ENCODE measurements around the gene CHEK1. TPM values are rescaled to one million over a fixed set of nuclear protein-coding genes. Genes with fewer than 3 reads are reported as not detected.

The CHEK1 gene
- total RNA-seq, 2 donors from 2014 or later: 103 to 123 TPM

DNA sequence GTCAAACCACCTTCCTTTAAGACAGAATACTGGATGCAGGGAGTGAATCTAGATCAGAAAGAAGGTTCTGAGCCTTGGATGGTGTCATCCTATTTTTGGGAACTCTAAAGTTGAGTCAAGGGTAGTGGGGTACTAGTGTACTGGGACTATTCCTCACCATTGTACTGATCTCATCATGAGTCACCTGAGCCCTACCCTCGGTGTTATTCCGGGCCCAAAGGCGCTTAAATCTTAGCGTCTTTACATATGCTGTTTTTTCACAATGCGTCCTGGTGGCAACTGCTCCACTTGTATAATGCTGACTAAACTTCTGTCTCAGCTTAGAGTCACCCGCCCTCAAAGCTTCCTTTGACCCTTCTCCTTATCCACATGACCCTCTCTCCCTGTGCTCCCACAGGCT, 95.8 kb downstream of the CHEK1 start:
- H3K9me3 Mint-ChIP-seq: peaks cover 19% of the 10 kb centered on the region
- no peak overlapping the region for H3K4me3 ChIP-seq (ENCODE audit: low read length)
- H3K27me3 Mint-ChIP-seq (ENCODE audit: insufficient read depth): peaks cover 10% of the 10 kb centered on the region
- H3K9ac ChIP-seq (ENCODE audit: extremely low read depth, low read length, poor library complexity, severe bottlenecking): no peak overlapping the region
- H3K36me3 ChIP-seq (ENCODE audit: control insufficient read depth, insufficient read depth, low read length): no peaks in the 10 kb centered on the region
- H3K4me3 Mint-ChIP-seq: no peak overlapping the region
- no peaks in the 10 kb centered on the region for H3K27me3 ChIP-seq (ENCODE audit: control insufficient read depth, insufficient read depth, low read length, poor library complexity, severe bottlenecking)
- H3K27ac ChIP-seq (ENCODE audit: low read depth, low read length): no peak overlapping the region
- no peak overlapping the region for H3K27ac Mint-ChIP-seq
- H3K9me3 ChIP-seq (ENCODE audit: control insufficient read depth, low read length): no peaks in the 10 kb centered on the region
- TF ChIP-seq, protein P1, sequence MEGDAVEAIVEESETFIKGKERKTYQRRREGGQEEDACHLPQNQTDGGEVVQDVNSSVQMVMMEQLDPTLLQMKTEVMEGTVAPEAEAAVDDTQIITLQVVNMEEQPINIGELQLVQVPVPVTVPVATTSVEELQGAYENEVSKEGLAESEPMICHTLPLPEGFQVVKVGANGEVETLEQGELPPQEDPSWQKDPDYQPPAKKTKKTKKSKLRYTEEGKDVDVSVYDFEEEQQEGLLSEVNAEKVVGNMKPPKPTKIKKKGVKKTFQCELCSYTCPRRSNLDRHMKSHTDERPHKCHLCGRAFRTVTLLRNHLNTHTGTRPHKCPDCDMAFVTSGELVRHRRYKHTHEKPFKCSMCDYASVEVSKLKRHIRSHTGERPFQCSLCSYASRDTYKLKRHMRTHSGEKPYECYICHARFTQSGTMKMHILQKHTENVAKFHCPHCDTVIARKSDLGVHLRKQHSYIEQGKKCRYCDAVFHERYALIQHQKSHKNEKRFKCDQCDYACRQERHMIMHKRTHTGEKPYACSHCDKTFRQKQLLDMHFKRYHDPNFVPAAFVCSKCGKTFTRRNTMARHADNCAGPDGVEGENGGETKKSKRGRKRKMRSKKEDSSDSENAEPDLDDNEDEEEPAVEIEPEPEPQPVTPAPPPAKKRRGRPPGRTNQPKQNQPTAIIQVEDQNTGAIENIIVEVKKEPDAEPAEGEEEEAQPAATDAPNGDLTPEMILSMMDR (conservative IDR thresholded peaks at IDR 0.05): no peak
- no peaks in the 10 kb centered on the region for H3K4me1 ChIP-seq (ENCODE audit: control insufficient read depth, insufficient read depth, low read length)
- DNase-seq: no peak
- WGBS, 2 experiments (ENCODE audit: insufficient coverage in 1 of 2, insufficient read length in 1 of 2): 83 to 94% methylated on average over 5 to 6 of the region's 6 CpGs
- no peaks in the 10 kb centered on the region for H3K36me3 Mint-ChIP-seq (ENCODE audit: low read depth)
- no peaks in the 10 kb centered on the region for H3K4me1 Mint-ChIP-seq

DNA sequence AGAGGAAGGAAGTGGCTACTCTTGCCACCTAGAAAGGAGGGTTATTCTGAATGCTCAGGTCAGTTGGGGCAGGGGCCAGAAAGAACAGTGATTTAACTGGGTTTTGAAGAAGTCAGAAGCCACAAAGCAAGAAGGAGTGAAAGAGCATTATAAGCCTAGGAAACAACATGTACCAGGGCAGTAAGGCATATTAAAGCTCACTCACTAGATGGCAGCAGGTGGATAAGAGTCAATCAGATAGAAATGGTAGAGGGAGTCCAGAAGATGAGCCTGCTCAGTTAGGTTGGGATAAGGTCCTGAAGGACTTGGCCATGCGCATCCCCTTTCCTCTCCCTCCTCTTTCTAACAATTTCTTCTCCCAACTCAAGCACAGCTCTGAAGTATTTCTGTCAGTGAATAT, 99.2 kb downstream of the CHEK1 start:
- no peaks in the 10 kb centered on the region for H3K9me3 ChIP-seq (ENCODE audit: control insufficient read depth, low read length)
- Mint-ChIP-seq H3K27me3 (ENCODE audit: insufficient read depth) (peaks cover 11% of the 10 kb centered on the region), H3K9me3 (no peaks in the 10 kb centered on the region), H3K36me3 (ENCODE audit: low read depth) (no peaks in the 10 kb centered on the region), H3K4me3 (no peak overlapping the region), H3K4me1 (no peaks in the 10 kb centered on the region), H3K27ac (no peak overlapping the region)
- no peaks in the 10 kb centered on the region for H3K36me3 ChIP-seq (ENCODE audit: control insufficient read depth, insufficient read depth, low read length)
- peak; percentile 49 for DNase-seq
- no peaks in the 10 kb centered on the region for H3K4me1 ChIP-seq (ENCODE audit: control insufficient read depth, insufficient read depth, low read length)
- H3K27ac ChIP-seq (ENCODE audit: low read depth, low read length): no peak overlapping the region
- H3K27me3 ChIP-seq (ENCODE audit: control insufficient read depth, insufficient read depth, low read length, poor library complexity, severe bottlenecking): no peaks in the 10 kb centered on the region
- no peak overlapping the region for H3K4me3 ChIP-seq (ENCODE audit: low read length)
- TF ChIP-seq, protein P1 (conservative IDR thresholded peaks at IDR 0.05): peak; percentile 64
- H3K9ac ChIP-seq (ENCODE audit: extremely low read depth, low read length, poor library complexity, severe bottlenecking): no peak overlapping the region
- WGBS, 2 experiments (ENCODE audit: insufficient coverage in 1 of 2, insufficient read length in 1 of 2): no CpG with 5 or more reads among the region's 1 CpG

Other genes with a start within 250 kb of the CHEK1 start
- gene FEZ1, start 128.9 kb upstream of the CHEK1 start, total RNA-seq: 10 to 100 TPM; 11.5 to 13.7 TPM
- gene EI24, start 55.7 kb upstream of the CHEK1 start, total RNA-seq: 100 to 1,000 TPM; 102 to 110 TPM
- 100 to 1,000 TPM; 158 to 159 TPM for gene STT3A, start 32.3 kb upstream of the CHEK1 start, total RNA-seq
- gene ACRV1, start 55.7 kb downstream of the CHEK1 start, total RNA-seq: under 1 TPM in 1 of 2 donors, not detected in 1; 0.37 TPM
- not detected for gene PATE1, start 121.1 kb downstream of the CHEK1 start, total RNA-seq
- gene PATE2, start 153.7 kb downstream of the CHEK1 start, total RNA-seq: under 1 TPM in 1 of 2 donors, not detected in 1; 0.79 TPM
- gene PATE3, start 163.0 kb downstream of the CHEK1 start, total RNA-seq: not detected
- gene PATE4, start 208.2 kb downstream of the CHEK1 start, total RNA-seq: not detected